ENCODE data around the gene CCDC185.

CCDC185 gene

DNA sequence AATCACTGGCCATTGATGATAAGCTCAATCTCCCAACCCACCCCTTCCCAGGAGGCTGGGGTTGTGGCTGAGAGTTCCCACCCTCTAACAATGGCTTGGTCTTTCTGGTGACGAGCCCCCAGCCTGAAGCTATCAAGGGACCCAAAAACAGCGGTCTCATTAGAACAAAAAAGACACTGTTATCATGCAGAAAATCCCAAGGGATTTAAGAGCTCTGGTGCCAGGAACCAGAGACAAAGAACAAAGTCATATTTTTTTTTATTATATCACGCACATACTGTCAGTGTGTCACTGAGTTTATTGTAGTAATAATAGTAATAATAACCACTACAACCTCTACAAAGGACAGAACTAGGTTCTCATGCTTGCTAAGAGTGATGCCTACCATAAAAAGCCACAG, 43.9 kb downstream of the CCDC185 start:
- no peak overlapping the region for H2AFZ ChIP-seq (ENCODE audit: low read length)
- TF ChIP-seq EZH2 (IDR thresholded peaks at IDR 0.05; ENCODE audit: borderline replicate concordance, low read length): no peak
- TF ChIP-seq, protein P1, sequence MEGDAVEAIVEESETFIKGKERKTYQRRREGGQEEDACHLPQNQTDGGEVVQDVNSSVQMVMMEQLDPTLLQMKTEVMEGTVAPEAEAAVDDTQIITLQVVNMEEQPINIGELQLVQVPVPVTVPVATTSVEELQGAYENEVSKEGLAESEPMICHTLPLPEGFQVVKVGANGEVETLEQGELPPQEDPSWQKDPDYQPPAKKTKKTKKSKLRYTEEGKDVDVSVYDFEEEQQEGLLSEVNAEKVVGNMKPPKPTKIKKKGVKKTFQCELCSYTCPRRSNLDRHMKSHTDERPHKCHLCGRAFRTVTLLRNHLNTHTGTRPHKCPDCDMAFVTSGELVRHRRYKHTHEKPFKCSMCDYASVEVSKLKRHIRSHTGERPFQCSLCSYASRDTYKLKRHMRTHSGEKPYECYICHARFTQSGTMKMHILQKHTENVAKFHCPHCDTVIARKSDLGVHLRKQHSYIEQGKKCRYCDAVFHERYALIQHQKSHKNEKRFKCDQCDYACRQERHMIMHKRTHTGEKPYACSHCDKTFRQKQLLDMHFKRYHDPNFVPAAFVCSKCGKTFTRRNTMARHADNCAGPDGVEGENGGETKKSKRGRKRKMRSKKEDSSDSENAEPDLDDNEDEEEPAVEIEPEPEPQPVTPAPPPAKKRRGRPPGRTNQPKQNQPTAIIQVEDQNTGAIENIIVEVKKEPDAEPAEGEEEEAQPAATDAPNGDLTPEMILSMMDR (IDR thresholded peaks at IDR 0.05; ENCODE audit: low read length): no peak
- H3K4me1 ChIP-seq (ENCODE audit: insufficient read depth, low read length, severe bottlenecking): no peaks in the 10 kb centered on the region
- H3K4me2 ChIP-seq (ENCODE audit: low read length): no peak overlapping the region
- H3K9me2 ChIP-seq (ENCODE audit: low read depth, low read length): no peaks in the 10 kb centered on the region
- H3K9me3 ChIP-seq (ENCODE audit: low read length): no peaks in the 10 kb centered on the region
- H3K9ac ChIP-seq (ENCODE audit: low read length): no peak overlapping the region
- H3K27ac ChIP-seq (ENCODE audit: low read depth, low read length, poor library complexity, severe bottlenecking): no peak overlapping the region
- H3K79me2 ChIP-seq (ENCODE audit: insufficient read depth, low read length): no peaks in the 10 kb centered on the region
- H3K36me3 ChIP-seq (ENCODE audit: insufficient read depth, low read length): no peaks in the 10 kb centered on the region
- no peak overlapping the region for H3K4me3 ChIP-seq (ENCODE audit: low read depth, low read length, poor library complexity, severe bottlenecking)
- H3K27me3 ChIP-seq (ENCODE audit: insufficient read depth, low read length): no peaks in the 10 kb centered on the region
- no peaks in the 10 kb centered on the region for H4K20me1 ChIP-seq (ENCODE audit: insufficient read depth, low read length)
- H3F3A ChIP-seq (ENCODE audit: insufficient read depth, low read length): no peaks in the 10 kb centered on the region

DNA sequence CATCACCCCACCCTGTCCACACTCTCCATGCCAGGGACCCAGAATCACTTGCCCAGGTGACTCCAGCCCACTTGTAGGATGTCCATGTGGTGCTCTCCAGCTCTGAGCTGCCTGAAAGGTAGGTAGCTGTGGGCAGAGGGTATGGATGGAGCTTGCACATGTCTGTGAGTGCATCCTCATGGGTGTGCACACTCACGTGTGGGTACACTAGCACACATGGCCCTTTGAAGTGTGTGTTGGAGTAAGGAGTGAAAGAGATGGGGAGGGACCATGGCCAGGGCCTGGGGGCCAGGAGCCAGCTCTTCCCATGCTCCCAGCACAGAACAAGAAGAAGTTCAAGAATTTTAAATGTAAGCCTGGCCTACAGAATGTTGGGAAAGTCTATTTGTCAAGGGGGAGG, 50.2 kb downstream of the CCDC185 start:
- no peaks in the 10 kb centered on the region for H3K9me3 ChIP-seq (ENCODE audit: low read length)
- no peaks in the 10 kb centered on the region for H3K4me1 ChIP-seq (ENCODE audit: insufficient read depth, low read length, severe bottlenecking)
- H3K4me3 ChIP-seq (ENCODE audit: low read depth, low read length, poor library complexity, severe bottlenecking): no peak overlapping the region
- TF ChIP-seq EZH2 (IDR thresholded peaks at IDR 0.05; ENCODE audit: borderline replicate concordance, low read length): no peak
- TF ChIP-seq, protein P1 (IDR thresholded peaks at IDR 0.05; ENCODE audit: low read length): no peak
- H3K9ac ChIP-seq (ENCODE audit: low read length): no peak overlapping the region
- no peaks in the 10 kb centered on the region for H3K36me3 ChIP-seq (ENCODE audit: insufficient read depth, low read length)
- no peaks in the 10 kb centered on the region for H3K27me3 ChIP-seq (ENCODE audit: insufficient read depth, low read length)
- H3F3A ChIP-seq (ENCODE audit: insufficient read depth, low read length): no peaks in the 10 kb centered on the region
- no peaks in the 10 kb centered on the region for H4K20me1 ChIP-seq (ENCODE audit: insufficient read depth, low read length)
- H3K4me2 ChIP-seq (ENCODE audit: low read length): no peak overlapping the region
- H2AFZ ChIP-seq (ENCODE audit: low read length): no peak overlapping the region
- H3K79me2 ChIP-seq (ENCODE audit: insufficient read depth, low read length): no peaks in the 10 kb centered on the region
- H3K27ac ChIP-seq (ENCODE audit: low read depth, low read length, poor library complexity, severe bottlenecking): no peak overlapping the region
- no peaks in the 10 kb centered on the region for H3K9me2 ChIP-seq (ENCODE audit: low read depth, low read length)

DNA sequence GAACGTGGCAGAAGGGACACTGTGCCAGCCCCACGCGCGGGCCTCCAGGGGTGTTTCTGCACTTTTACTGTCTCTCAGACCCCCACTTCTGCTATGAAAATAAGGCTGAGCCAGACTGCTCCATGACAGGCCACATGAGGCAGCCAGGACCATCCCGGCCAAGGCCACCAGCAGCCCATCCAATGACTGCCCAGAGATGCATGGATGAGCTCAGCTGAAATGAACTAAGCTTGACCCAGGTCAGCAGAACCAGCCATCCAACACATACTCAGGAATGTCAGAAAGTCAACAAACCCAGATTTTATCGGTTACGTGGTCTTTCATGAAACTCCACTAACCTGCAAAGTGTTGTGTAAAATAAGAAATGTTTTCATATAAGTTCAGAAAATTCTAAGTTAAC, 51.2 kb downstream of the CCDC185 start:
- Histone ChIP-seq H3K27me3 (ENCODE audit: insufficient read depth, low read length) (no peaks in the 10 kb centered on the region), H3K4me2 (ENCODE audit: low read length) (no peak overlapping the region), H3K4me1 (ENCODE audit: insufficient read depth, low read length, severe bottlenecking) (no peaks in the 10 kb centered on the region), H3K79me2 (ENCODE audit: insufficient read depth, low read length) (no peaks in the 10 kb centered on the region), H3K27ac (ENCODE audit: low read depth, low read length, poor library complexity, severe bottlenecking) (no peak overlapping the region), H4K20me1 (ENCODE audit: insufficient read depth, low read length) (no peaks in the 10 kb centered on the region), H3K4me3 (ENCODE audit: low read depth, low read length, poor library complexity, severe bottlenecking) (no peak overlapping the region), H3K36me3 (ENCODE audit: insufficient read depth, low read length) (no peaks in the 10 kb centered on the region), H3K9ac (ENCODE audit: low read length) (no peak overlapping the region), H3F3A (ENCODE audit: insufficient read depth, low read length) (no peaks in the 10 kb centered on the region), H3K9me2 (ENCODE audit: low read depth, low read length) (no peaks in the 10 kb centered on the region), H3K9me3 (ENCODE audit: low read length) (no peaks in the 10 kb centered on the region), H2AFZ (ENCODE audit: low read length) (no peak overlapping the region)
- TF ChIP-seq EZH2 (IDR thresholded peaks at IDR 0.05; ENCODE audit: borderline replicate concordance, low read length): no peak
- TF ChIP-seq, protein P1 (IDR thresholded peaks at IDR 0.05; ENCODE audit: low read length): no peak

Data from OCI-LY1 (cell line).